ENCODE data around the gene STX16.

STX16 gene

GRCh38 chr20:58614366-58614765 lies 36.7 kb upstream of the STX16 start:
- no peak for TF ChIP-seq EGR1 (IDR thresholded peaks at IDR 0.05)
- no peak for TF ChIP-seq USF1 (IDR thresholded peaks at IDR 0.05)
- no peak for TF ChIP-seq FOXM1 (IDR thresholded peaks at IDR 0.05; ENCODE audit: borderline replicate concordance, low read depth)
- TF ChIP-seq TAF1 (IDR thresholded peaks at IDR 0.05; ENCODE audit: low read depth), result no peak
- TF ChIP-seq TCF12 (IDR thresholded peaks at IDR 0.05; ENCODE audit: low read depth), result no peak
- TF ChIP-seq TEAD4 (IDR thresholded peaks at IDR 0.05), result no peak

DNA sequence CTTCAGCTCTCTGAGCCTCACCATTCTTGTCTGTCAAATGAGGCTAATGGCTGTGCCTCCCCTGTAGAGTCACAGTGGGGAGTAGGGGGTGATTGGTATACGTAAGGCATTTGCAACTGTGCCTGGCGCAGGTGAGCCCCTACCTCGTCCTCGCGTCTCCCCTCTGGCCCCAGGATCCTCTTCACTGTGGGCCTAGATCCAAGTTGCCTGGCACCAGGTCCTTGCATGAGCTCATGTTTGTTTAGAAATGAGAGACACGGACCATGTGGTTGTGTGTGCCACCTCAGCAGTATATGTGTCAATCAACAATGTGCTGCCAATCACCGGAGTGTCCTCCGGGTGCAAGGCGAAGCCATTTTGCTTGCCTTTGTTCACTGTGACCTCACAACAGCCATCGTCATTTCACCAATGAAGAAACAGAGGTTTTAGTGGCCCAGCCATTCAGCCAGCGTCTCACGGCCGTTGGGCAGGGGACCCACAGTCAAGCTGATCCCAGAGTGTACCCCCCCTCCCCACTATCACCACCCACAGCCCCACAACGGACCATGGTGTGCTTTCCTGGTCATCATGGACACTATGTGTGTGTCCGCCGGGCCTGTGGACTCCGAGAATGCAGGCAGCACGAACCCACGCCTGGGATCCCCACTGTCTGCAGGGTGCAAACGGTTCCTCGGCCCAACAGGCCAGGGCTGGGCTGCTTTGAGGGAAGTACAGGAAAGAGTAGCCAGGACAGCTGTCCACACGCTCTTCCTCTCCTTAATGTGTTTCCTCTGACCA lies 35.9 kb upstream of the STX16 start:
- TF ChIP-seq, protein P1, sequence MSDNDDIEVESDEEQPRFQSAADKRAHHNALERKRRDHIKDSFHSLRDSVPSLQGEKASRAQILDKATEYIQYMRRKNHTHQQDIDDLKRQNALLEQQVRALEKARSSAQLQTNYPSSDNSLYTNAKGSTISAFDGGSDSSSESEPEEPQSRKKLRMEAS (IDR thresholded peaks at IDR 0.05), result no peak
- TF ChIP-seq EGR1 (IDR thresholded peaks at IDR 0.05) (no peak), EP300 (IDR thresholded peaks at IDR 0.05; ENCODE audit: borderline replicate concordance) (no peak), CREB1 (IDR thresholded peaks at IDR 0.05; ENCODE audit: low read depth) (no peak), USF1 (IDR thresholded peaks at IDR 0.05) (no peak), FOXM1 (IDR thresholded peaks at IDR 0.05; ENCODE audit: borderline replicate concordance, low read depth) (no peak), TEAD4 (IDR thresholded peaks at IDR 0.05) (no peak), TAF1 (IDR thresholded peaks at IDR 0.05; ENCODE audit: low read depth) (no peak), NFIC (IDR thresholded peaks at IDR 0.05) (no peak), REST (IDR thresholded peaks at IDR 0.05; ENCODE audit: low read depth) (no peak), RAD21 (IDR thresholded peaks at IDR 0.05; ENCODE audit: low read depth) (no peak), CEBPB (IDR thresholded peaks at IDR 0.05) (no peak), ZBTB7A (IDR thresholded peaks at IDR 0.05; ENCODE audit: low read depth) (no peak), TCF12 (IDR thresholded peaks at IDR 0.05; ENCODE audit: low read depth) (no peak), YY1 (IDR thresholded peaks at IDR 0.05; ENCODE audit: low read depth) (no peak)

DNA sequence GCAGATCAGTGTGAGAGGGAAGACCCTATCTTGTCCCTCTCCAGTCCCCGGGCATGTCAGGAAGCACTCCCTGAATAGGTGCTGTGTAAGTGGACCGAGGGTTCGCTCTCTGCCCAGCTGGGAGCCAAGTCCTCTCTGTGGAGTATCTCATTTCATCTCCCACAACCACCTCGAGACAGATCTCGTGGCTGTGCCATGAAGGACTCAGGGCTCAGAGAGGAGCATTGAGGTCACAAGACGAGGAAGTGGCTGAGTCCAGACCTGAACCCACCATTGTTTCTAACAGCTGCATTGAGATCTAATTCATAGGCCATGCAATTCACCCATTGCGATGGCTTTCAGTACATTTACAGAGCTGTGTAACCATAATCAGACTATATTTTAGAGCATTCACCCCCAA lies 34.7 kb upstream of the STX16 start:
- TF ChIP-seq USF1 (IDR thresholded peaks at IDR 0.05) (no peak), EGR1 (IDR thresholded peaks at IDR 0.05) (no peak), ZBTB7A (IDR thresholded peaks at IDR 0.05; ENCODE audit: low read depth) (no peak), CREB1 (IDR thresholded peaks at IDR 0.05; ENCODE audit: low read depth) (no peak), CEBPB (IDR thresholded peaks at IDR 0.05) (no peak), RAD21 (IDR thresholded peaks at IDR 0.05; ENCODE audit: low read depth) (no peak), YY1 (IDR thresholded peaks at IDR 0.05; ENCODE audit: low read depth) (no peak)

DNA sequence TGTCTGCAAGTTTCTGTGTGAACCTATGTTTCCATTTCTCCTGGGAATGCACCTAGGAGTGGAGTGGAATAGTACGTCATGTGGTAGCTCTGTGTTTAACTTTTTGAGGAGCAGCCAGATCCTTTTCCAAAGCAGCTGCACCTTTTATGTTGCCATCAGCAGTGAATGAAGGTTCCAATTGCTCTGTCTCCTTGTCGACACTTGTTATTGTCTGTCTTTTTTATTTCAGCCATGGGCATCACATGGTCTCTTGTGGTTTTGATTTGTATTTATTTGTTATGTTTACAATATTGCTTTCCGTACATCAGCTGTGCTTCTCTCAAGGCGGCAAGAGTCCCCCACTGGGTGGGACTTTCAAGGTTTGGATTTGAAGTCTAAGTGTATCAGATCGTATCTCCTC lies 33.9 kb upstream of the STX16 start:
- TF ChIP-seq TAF1 (IDR thresholded peaks at IDR 0.05; ENCODE audit: low read depth) (no peak), EGR1 (IDR thresholded peaks at IDR 0.05) (no peak), RAD21 (IDR thresholded peaks at IDR 0.05; ENCODE audit: low read depth) (no peak), EP300 (IDR thresholded peaks at IDR 0.05; ENCODE audit: borderline replicate concordance) (no peak), CREB1 (IDR thresholded peaks at IDR 0.05; ENCODE audit: low read depth) (no peak), NFIC (IDR thresholded peaks at IDR 0.05) (no peak), CEBPB (IDR thresholded peaks at IDR 0.05) (no peak), TEAD4 (IDR thresholded peaks at IDR 0.05) (no peak), TCF12 (IDR thresholded peaks at IDR 0.05; ENCODE audit: low read depth) (no peak), REST (IDR thresholded peaks at IDR 0.05; ENCODE audit: low read depth) (no peak), ZBTB7A (IDR thresholded peaks at IDR 0.05; ENCODE audit: low read depth) (no peak), FOXM1 (IDR thresholded peaks at IDR 0.05; ENCODE audit: borderline replicate concordance, low read depth) (no peak), USF1 (IDR thresholded peaks at IDR 0.05) (no peak), YY1 (IDR thresholded peaks at IDR 0.05; ENCODE audit: low read depth) (no peak)
- TF ChIP-seq, protein P1 (IDR thresholded peaks at IDR 0.05), result no peak
